Ovary (tissue), 3 donors: ENCODE results near the gene IKZF3.

Experiments
- POLR2A ChIP-seq: fragments of 450-650 bp; IDR thresholded peaks from one replicate; pipeline ENCODE4 v1.6.1; 2017; ENCODE audit warnings: antibody characterized with exemption, mild to moderate bottlenecking, moderate library complexity
- TF ChIP-seq, protein P1 (sequence below), 3 donors: fragments of 450-650 bp in 2 of 3; fragments of 200-600 bp in 1 of 3; IDR thresholded peaks; one replicate each; pipeline versions ENCODE4 v1.5.1 to v1.8.0; 2016 to 2022; ENCODE audit warnings: antibody characterized with exemption in 3 of 3, mild to moderate bottlenecking in 1 of 3
- donor health status: DM: no; HTN: no; CAD: no.

DNA sequence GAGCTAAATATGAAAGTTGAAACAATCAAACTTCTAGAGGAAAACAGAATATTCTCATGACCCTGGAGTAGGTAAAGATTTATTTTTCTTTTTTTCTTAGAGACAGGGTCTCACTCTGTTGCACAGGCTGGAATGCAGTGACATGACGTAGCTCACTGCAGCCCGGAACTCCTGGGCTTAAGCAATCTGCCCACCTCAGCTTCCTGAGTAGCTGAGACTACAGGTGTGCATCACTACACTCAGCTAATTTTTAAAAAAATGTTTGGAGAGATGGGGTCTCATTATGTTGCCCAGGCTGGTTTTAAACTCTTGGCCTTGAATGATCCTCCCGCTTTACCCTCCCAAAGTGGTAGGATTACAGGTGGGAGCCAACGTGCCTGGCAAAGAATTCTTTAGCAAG lies 15.5 kb downstream of the IKZF3 start:
- TF ChIP-seq POLR2A = no peak
- TF ChIP-seq, protein P1, sequence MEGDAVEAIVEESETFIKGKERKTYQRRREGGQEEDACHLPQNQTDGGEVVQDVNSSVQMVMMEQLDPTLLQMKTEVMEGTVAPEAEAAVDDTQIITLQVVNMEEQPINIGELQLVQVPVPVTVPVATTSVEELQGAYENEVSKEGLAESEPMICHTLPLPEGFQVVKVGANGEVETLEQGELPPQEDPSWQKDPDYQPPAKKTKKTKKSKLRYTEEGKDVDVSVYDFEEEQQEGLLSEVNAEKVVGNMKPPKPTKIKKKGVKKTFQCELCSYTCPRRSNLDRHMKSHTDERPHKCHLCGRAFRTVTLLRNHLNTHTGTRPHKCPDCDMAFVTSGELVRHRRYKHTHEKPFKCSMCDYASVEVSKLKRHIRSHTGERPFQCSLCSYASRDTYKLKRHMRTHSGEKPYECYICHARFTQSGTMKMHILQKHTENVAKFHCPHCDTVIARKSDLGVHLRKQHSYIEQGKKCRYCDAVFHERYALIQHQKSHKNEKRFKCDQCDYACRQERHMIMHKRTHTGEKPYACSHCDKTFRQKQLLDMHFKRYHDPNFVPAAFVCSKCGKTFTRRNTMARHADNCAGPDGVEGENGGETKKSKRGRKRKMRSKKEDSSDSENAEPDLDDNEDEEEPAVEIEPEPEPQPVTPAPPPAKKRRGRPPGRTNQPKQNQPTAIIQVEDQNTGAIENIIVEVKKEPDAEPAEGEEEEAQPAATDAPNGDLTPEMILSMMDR (IDR thresholded peaks at IDR 0.05) = no peak
